DND-41 (cell line): Measurements from ENCODE around the gene THOP1.

Experiments used
- EZH2 ChIP-seq: IDR thresholded peaks from 3 replicates; pipeline ENCODE4 v1.6.1; 2012; ENCODE audit warnings: borderline replicate concordance, low read depth, mild to moderate bottlenecking, moderate library complexity, low read length, inconsistent platforms; ENCODE audit not compliant: severe bottlenecking
- TF ChIP-seq, protein P1 (sequence below): IDR thresholded peaks from 2 replicates; pipeline ENCODE4 v1.5.1; 2012; ENCODE audit warnings: borderline replicate concordance, low read length, moderate library complexity, mild to moderate bottlenecking; ENCODE audit not compliant: poor library complexity, severe bottlenecking; ENCODE audit errors: extremely low read depth

DNA sequence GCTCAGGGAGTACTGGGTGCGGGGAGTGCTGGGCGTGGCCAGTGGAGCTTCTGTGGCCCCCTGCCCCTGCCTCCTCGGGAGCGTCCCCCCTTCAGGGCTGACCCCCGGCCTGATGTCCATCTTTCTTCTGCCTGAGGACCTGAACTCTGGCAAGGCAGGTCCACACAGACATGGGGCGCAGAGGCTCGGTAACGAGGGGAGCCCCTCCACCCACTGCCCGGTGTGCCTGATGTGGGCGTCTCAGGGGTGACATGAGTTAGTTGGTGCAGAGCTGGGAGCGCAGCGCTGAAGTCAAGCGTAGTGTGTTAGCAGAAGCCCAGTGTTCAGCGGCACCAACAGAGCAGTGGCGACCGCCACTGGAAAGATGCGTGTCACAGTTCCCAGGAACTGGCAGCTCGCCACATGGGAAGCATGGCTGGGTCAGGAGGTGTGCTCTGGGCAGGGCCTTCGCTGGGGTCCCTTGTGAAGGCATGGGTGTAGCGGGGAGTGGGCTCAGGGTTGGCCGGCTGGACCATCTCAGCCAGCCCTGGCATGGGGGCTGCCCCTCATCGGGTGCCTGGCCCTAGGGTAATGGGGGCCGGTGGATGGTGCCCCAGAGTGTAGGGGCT is 11.5 kb downstream of the THOP1 start:
- TF ChIP-seq, protein P1, sequence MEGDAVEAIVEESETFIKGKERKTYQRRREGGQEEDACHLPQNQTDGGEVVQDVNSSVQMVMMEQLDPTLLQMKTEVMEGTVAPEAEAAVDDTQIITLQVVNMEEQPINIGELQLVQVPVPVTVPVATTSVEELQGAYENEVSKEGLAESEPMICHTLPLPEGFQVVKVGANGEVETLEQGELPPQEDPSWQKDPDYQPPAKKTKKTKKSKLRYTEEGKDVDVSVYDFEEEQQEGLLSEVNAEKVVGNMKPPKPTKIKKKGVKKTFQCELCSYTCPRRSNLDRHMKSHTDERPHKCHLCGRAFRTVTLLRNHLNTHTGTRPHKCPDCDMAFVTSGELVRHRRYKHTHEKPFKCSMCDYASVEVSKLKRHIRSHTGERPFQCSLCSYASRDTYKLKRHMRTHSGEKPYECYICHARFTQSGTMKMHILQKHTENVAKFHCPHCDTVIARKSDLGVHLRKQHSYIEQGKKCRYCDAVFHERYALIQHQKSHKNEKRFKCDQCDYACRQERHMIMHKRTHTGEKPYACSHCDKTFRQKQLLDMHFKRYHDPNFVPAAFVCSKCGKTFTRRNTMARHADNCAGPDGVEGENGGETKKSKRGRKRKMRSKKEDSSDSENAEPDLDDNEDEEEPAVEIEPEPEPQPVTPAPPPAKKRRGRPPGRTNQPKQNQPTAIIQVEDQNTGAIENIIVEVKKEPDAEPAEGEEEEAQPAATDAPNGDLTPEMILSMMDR, result no peak
- no peak for TF ChIP-seq EZH2
